Measurements from ENCODE around the gene MDFI. TPM values are rescaled to one million over a fixed set of nuclear protein-coding genes. Genes with fewer than 3 reads are reported as not detected.
A peak's percentile ranks its signal among the peaks of the same experiment; 100 is the strongest.

The MDFI gene
- total RNA-seq (2022) (0.51 TPM in 1 of 2 replicates, not detected in the other), Bru-seq, nascent RNA (percentile 16 among the genes with signal in this experiment), BruChase-seq, experiment 1, labeled RNA remaining after a 2-hour chase (percentile 8 among the genes with signal in this experiment), BruChase-seq, experiment 2, labeled RNA remaining after a 6-hour chase (not detected)
- long read RNA-seq, result 0 reads

GRCh38 chr6:41638002-41638934 is at the start of gene MDFI:
TSS of gene MDFI (plus strand) at chr6:41638468. CDS start at chr6:41638750, 282 bp downstream.
- Histone ChIP-seq H3K9me3 (no peaks in the 10 kb centered on the region), H3K4me3 (ENCODE audit: low read depth, low read length) (no peak within 1 kb of the TSS), H3K36me3 (ENCODE audit: control insufficient read depth, insufficient read depth, low read length) (no peaks in the 10 kb centered on the region), H3K27me3 (replicated peaks; ENCODE audit: control insufficient read depth, insufficient read depth, low read length) (no peaks in the 10 kb centered on the region), H3K4me1 (no peaks in the 10 kb centered on the region)
- no peaks in the 10 kb centered on the region for H3K4me1 Mint-ChIP-seq (ENCODE audit: low read depth, unreplicated experiment)
- no peak for DNase-seq
- H3K27me3 Mint-ChIP-seq (ENCODE audit: insufficient read depth, unreplicated experiment), result no peaks in the 10 kb centered on the region
- peak within 1 kb of the TSS; percentile 37 for H3K4me3 Mint-ChIP-seq (ENCODE audit: unreplicated experiment)
- TF ChIP-seq, protein P1, sequence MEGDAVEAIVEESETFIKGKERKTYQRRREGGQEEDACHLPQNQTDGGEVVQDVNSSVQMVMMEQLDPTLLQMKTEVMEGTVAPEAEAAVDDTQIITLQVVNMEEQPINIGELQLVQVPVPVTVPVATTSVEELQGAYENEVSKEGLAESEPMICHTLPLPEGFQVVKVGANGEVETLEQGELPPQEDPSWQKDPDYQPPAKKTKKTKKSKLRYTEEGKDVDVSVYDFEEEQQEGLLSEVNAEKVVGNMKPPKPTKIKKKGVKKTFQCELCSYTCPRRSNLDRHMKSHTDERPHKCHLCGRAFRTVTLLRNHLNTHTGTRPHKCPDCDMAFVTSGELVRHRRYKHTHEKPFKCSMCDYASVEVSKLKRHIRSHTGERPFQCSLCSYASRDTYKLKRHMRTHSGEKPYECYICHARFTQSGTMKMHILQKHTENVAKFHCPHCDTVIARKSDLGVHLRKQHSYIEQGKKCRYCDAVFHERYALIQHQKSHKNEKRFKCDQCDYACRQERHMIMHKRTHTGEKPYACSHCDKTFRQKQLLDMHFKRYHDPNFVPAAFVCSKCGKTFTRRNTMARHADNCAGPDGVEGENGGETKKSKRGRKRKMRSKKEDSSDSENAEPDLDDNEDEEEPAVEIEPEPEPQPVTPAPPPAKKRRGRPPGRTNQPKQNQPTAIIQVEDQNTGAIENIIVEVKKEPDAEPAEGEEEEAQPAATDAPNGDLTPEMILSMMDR (IDR thresholded peaks at IDR 0.05; ENCODE audit: insufficient read depth in 1 of 2, low read depth in 1 of 2, low read length in 1 of 2, severe bottlenecking in 1 of 2, unreplicated experiment in 1 of 2), result no peak
- H3K27ac Mint-ChIP-seq (ENCODE audit: unreplicated experiment), result no peak within 1 kb of the TSS
- POLR2A ChIA-PET, result no interaction called here
- BruUV-seq (replicated peaks), result no TSS peak
- CTCF ChIA-PET, result no interaction called here
- intact Hi-C loops (cut with micrococcal nuclease; ENCODE audit: unreplicated experiment), result no loop called here
- H3K36me3 Mint-ChIP-seq (ENCODE audit: insufficient read depth, unreplicated experiment), result no peaks in the 10 kb centered on the region
- H3K9me3 Mint-ChIP-seq (ENCODE audit: unreplicated experiment), result no peaks in the 10 kb centered on the region

DNA sequence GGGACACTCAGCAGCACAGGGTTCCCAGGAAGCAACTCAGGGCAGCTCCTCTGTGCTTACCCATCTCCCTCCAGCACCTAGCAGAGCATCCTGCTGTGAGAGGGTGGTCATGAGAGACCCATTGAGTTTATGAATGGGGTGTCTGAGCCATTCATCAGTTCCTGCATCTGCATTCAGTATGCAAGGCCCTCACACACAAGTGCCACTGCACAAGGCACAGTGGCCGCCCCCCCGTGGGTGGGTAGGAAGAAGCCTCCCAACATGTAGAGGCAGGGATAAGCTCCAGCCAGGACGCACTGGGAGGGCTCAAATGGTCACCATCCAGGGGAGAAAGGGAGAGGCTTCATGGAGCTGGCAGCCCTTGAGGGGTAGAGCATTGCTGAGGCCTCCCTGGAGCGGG is 49.0 kb upstream of the MDFI start:
- TF ChIP-seq, protein P1 (IDR thresholded peaks at IDR 0.05; ENCODE audit: insufficient read depth in 1 of 2, low read depth in 1 of 2, low read length in 1 of 2, severe bottlenecking in 1 of 2, unreplicated experiment in 1 of 2), result no peak
- H3K27ac Mint-ChIP-seq (ENCODE audit: unreplicated experiment), result no peak overlapping the region
- H3K4me1 ChIP-seq, result peaks cover 14% of the 10 kb centered on the region
- BruUV-seq (replicated peaks), result no TSS peak
- H3K27me3 ChIP-seq (replicated peaks; ENCODE audit: control insufficient read depth, insufficient read depth, low read length), result no peaks in the 10 kb centered on the region
- no peak for DNase-seq
- peaks cover 23% of the 10 kb centered on the region for H3K36me3 ChIP-seq (ENCODE audit: control insufficient read depth, insufficient read depth, low read length)
- no peak overlapping the region for H3K4me3 Mint-ChIP-seq (ENCODE audit: unreplicated experiment)
- POLR2A ChIA-PET, result no interaction called here
- peaks cover 86% of the 10 kb centered on the region for H3K36me3 Mint-ChIP-seq (ENCODE audit: insufficient read depth, unreplicated experiment)
- no peaks in the 10 kb centered on the region for H3K9me3 ChIP-seq
- H3K27me3 Mint-ChIP-seq (ENCODE audit: insufficient read depth, unreplicated experiment), result no peaks in the 10 kb centered on the region
- H3K9me3 Mint-ChIP-seq (ENCODE audit: unreplicated experiment), result no peaks in the 10 kb centered on the region
- peaks cover 45% of the 10 kb centered on the region for H3K4me1 Mint-ChIP-seq (ENCODE audit: low read depth, unreplicated experiment)
- H3K4me3 ChIP-seq (ENCODE audit: low read depth, low read length), result no peak overlapping the region
- CTCF ChIA-PET, result interaction anchor here (1.2 to 1.4 kb wide), 2 partner anchors 161 to 221 kb away, joined by 3 read pairs; no protein-coding TSS in a partner anchor
- intact Hi-C loops (cut with micrococcal nuclease; ENCODE audit: unreplicated experiment), result no loop called here

- Mint-ChIP-seq H3K36me3 (ENCODE audit: insufficient read depth, unreplicated experiment) (peaks cover 86% of the 10 kb centered on the region), H3K4me1 (ENCODE audit: low read depth, unreplicated experiment) (peaks cover 38% of the 10 kb centered on the region), H3K4me3 (ENCODE audit: unreplicated experiment) (no peak overlapping the region), H3K27me3 (ENCODE audit: insufficient read depth, unreplicated experiment) (no peaks in the 10 kb centered on the region), H3K27ac (ENCODE audit: unreplicated experiment) (no peak overlapping the region), H3K9me3 (ENCODE audit: unreplicated experiment) (no peaks in the 10 kb centered on the region)
- intact Hi-C loops (cut with micrococcal nuclease; ENCODE audit: unreplicated experiment), result no loop called here
- no peak overlapping the region for H3K4me3 ChIP-seq (ENCODE audit: low read depth, low read length)
- POLR2A ChIA-PET, result no interaction called here
- TF ChIP-seq, protein P1 (IDR thresholded peaks at IDR 0.05; ENCODE audit: insufficient read depth in 1 of 2, low read depth in 1 of 2, low read length in 1 of 2, severe bottlenecking in 1 of 2, unreplicated experiment in 1 of 2), result no peak
- peaks cover 6% of the 10 kb centered on the region for H3K4me1 ChIP-seq
- no peak for DNase-seq
- peaks cover 18% of the 10 kb centered on the region for H3K36me3 ChIP-seq (ENCODE audit: control insufficient read depth, insufficient read depth, low read length)
- H3K9me3 ChIP-seq, result no peaks in the 10 kb centered on the region
- CTCF ChIA-PET, result interaction anchor here (1.0 to 1.4 kb wide), 3 partner anchors 162 to 222 kb away, joined by 3 read pairs; no protein-coding TSS in a partner anchor
- no peaks in the 10 kb centered on the region for H3K27me3 ChIP-seq (replicated peaks; ENCODE audit: control insufficient read depth, insufficient read depth, low read length)
- BruUV-seq (replicated peaks), result no TSS peak
Observed at GRCh38 chr6:41589636-41590622, 48.3 kb upstream of the MDFI start.
